ENCODE data around the gene HMHB1.

GRCh38 chr5:143801252-143801939 lies 10.6 kb upstream of the HMHB1 start:
- no peak for TF ChIP-seq TSHZ2 (CRISPR knock-in tag; IDR thresholded peaks at IDR 0.05)
- TF ChIP-seq ZFP30 (CRISPR knock-in tag; IDR thresholded peaks at IDR 0.05): no peak
- no peak for TF ChIP-seq RARB (CRISPR knock-in tag; IDR thresholded peaks at IDR 0.05)
- TF ChIP-seq CSDC2 (CRISPR knock-in tag; IDR thresholded peaks at IDR 0.05): no peak
- no peak for TF ChIP-seq ZC3H10 (CRISPR knock-in tag; IDR thresholded peaks at IDR 0.05)
- no peak for TF ChIP-seq ESRRG (CRISPR knock-in tag; IDR thresholded peaks at IDR 0.05)
- no peak for TF ChIP-seq OSR1 (CRISPR knock-in tag; IDR thresholded peaks at IDR 0.05)
- TF ChIP-seq ZFP3 (CRISPR knock-in tag; IDR thresholded peaks at IDR 0.05): no peak
- TF ChIP-seq ZNF565 (CRISPR knock-in tag; conservative IDR thresholded peaks at IDR 0.05; ENCODE audit: low read depth): no peak
- no peak for TF ChIP-seq TOX (CRISPR knock-in tag; IDR thresholded peaks at IDR 0.05; ENCODE audit: borderline replicate concordance)
- TF ChIP-seq ARNTL (CRISPR knock-in tag; IDR thresholded peaks at IDR 0.05; ENCODE audit: borderline replicate concordance, low read depth): no peak
- TF ChIP-seq ZNF70 (CRISPR knock-in tag; IDR thresholded peaks at IDR 0.05): no peak
